Measurements from ENCODE around the gene COPB1. TPM values are rescaled to one million over a fixed set of nuclear protein-coding genes. Genes with fewer than 3 reads are reported as not detected.

COPB1 gene
- total RNA-seq, 6 donors from 2014 or later = 56.2 to 139 (median 84.2) TPM

GRCh38 chr11:14502039-14502438, 2.4 kb upstream of the COPB1 start:
- peaks cover 16 to 58% (median 29%) of the 10 kb centered on the region in 4 donors for H3K36me3 ChIP-seq
- no peak for DNase-seq
- H3K27ac ChIP-seq = no peak overlapping the region
- no peak for ATAC-seq (ENCODE audit: low FRiP score in 2 of 2)
- WGBS, 2 donors = 97 to 98% methylated on average over 4 of the region's 4 CpGs
- peaks cover 9 to 20% (median 11%) of the 10 kb centered on the region in 4 donors for H3K4me1 ChIP-seq
- no peaks in the 10 kb centered on the region for H3K27me3 ChIP-seq
- no peak overlapping the region for H3K4me3 ChIP-seq
- no peak for TF ChIP-seq EP300 (IDR thresholded peaks at IDR 0.05)
- no peak for TF ChIP-seq CTCF (IDR thresholded peaks at IDR 0.05)
- no peak for TF ChIP-seq POLR2AphosphoS5 (IDR thresholded peaks at IDR 0.05)
- TF ChIP-seq POLR2A (IDR thresholded peaks at IDR 0.05) = no peak
- H3K9me3 ChIP-seq = no peaks in the 10 kb centered on the region

- Histone ChIP-seq H3K4me3 (peak overlapping the region; percentile 37 to 95 (median 90)), H3K27ac (peak overlapping the region; percentile 82 to 97 (median 94)), H3K27me3 (no peaks in the 10 kb centered on the region), H3K36me3 (peaks cover 7 to 56% (median 21%) of the 10 kb centered on the region in 4 donors), H3K4me1 (peaks cover 10 to 25% (median 15%) of the 10 kb centered on the region in 4 donors), H3K9me3 (no peaks in the 10 kb centered on the region)
- peak; percentile 82 to 84 for ATAC-seq (ENCODE audit: low FRiP score in 2 of 2)
- TF ChIP-seq EP300 (IDR thresholded peaks at IDR 0.05) (no peak), POLR2AphosphoS5 (IDR thresholded peaks at IDR 0.05) (no peak), POLR2A (IDR thresholded peaks at IDR 0.05) (no peak), CTCF (IDR thresholded peaks at IDR 0.05) (no peak)
- DNase-seq = peak in 1 of 2 donors; percentile 68
- 1 to 3% methylated on average over 6 of the region's 6 CpGs for WGBS, 2 donors
Observed at GRCh38 chr11:14500181-14500651, 605 bp upstream of the COPB1 start.

GRCh38 chr11:14499178-14499559, 442 bp downstream of the COPB1 start:
- H3K27ac ChIP-seq = peak overlapping the region; percentile 82 to 97 (median 94)
- DNase-seq (peak in 1 of 2 donors; percentile 44), ATAC-seq (ENCODE audit: low FRiP score in 2 of 2) (peak; percentile 73 to 74)
- no peaks in the 10 kb centered on the region for H3K27me3 ChIP-seq
- no peak for TF ChIP-seq POLR2AphosphoS5 (IDR thresholded peaks at IDR 0.05)
- TF ChIP-seq EP300 (IDR thresholded peaks at IDR 0.05) = no peak
- no peak for TF ChIP-seq POLR2A (IDR thresholded peaks at IDR 0.05)
- TF ChIP-seq CTCF (IDR thresholded peaks at IDR 0.05) = no peak
- WGBS, 2 donors = 1% methylated on average over 11 to 19 of the region's 19 CpGs
- H3K4me3 ChIP-seq = peak overlapping the region; percentile 79 to 95 (median 90)
- peaks cover 10 to 25% (median 15%) of the 10 kb centered on the region in 4 donors for H3K4me1 ChIP-seq
- H3K9me3 ChIP-seq = no peaks in the 10 kb centered on the region
- peaks cover 6 to 56% (median 17%) of the 10 kb centered on the region in 4 donors for H3K36me3 ChIP-seq

GRCh38 chr11:14480716-14481115, 18.9 kb downstream of the COPB1 start:
- Histone ChIP-seq H3K4me3 (no peak overlapping the region), H3K9me3 (no peaks in the 10 kb centered on the region), H3K27me3 (no peaks in the 10 kb centered on the region), H3K27ac (no peak overlapping the region), H3K4me1 (no peaks in the 10 kb centered on the region), H3K36me3 (peaks cover 31 to 98% (median 76%) of the 10 kb centered on the region in 4 donors)
- TF ChIP-seq EP300 (IDR thresholded peaks at IDR 0.05) = no peak
- ATAC-seq (ENCODE audit: low FRiP score in 2 of 2) (no peak), DNase-seq (no peak)
- whole genome bisulfite sequencing, 2 donors = 82 to 89% methylated on average over 3 of the region's 3 CpGs

GRCh38 chr11:14471127-14471526, 28.5 kb downstream of the COPB1 start:
- no peak overlapping the region for H3K4me3 ChIP-seq
- peaks cover 0 to 11% (median 4%) of the 10 kb centered on the region in 4 donors for H3K4me1 ChIP-seq
- DNase-seq (no peak), ATAC-seq (ENCODE audit: low FRiP score in 2 of 2) (peak in 1 of 2 donors; percentile 59)
- TF ChIP-seq POLR2A (IDR thresholded peaks at IDR 0.05) (no peak), EP300 (IDR thresholded peaks at IDR 0.05) (no peak), CTCF (IDR thresholded peaks at IDR 0.05) (no peak), POLR2AphosphoS5 (IDR thresholded peaks at IDR 0.05) (no peak)
- peaks cover 12 to 99% (median 63%) of the 10 kb centered on the region in 4 donors for H3K36me3 ChIP-seq
- H3K9me3 ChIP-seq = no peaks in the 10 kb centered on the region
- peak overlapping the region in 3 of 4 donors; percentile 2 to 61 (median 32) for H3K27ac ChIP-seq
- H3K27me3 ChIP-seq = no peaks in the 10 kb centered on the region
- 52 to 68% methylated on average over 1 of the region's 1 CpG for WGBS, 2 donors

All from upper lobe of left lung (tissue), 6 donors.